ENCODE data around the gene PATJ.
A peak's percentile ranks its signal among the peaks of the same experiment; 100 is the strongest.
"Not testable (repeated sequence)": the region's sequence is repeated elsewhere in the genome, so short reads cannot be mapped to it uniquely, and the experiment has no call there.

The PATJ gene

GRCh38 chr1:61741711-61742619 lies at the start of gene PATJ:
TSS of gene PATJ (plus strand) at chr1:61742480. CDS start at chr1:61762893, 20,413 bp downstream.
- DNase-seq = peak; percentile 66 to 75

GRCh38 chr1:61699911-61700851 lies 42.1 kb upstream of the PATJ start:
- no peak for DNase-seq

GRCh38 chr1:61708953-61709907 lies 33.0 kb upstream of the PATJ start:
- DNase-seq = no peak

DNA sequence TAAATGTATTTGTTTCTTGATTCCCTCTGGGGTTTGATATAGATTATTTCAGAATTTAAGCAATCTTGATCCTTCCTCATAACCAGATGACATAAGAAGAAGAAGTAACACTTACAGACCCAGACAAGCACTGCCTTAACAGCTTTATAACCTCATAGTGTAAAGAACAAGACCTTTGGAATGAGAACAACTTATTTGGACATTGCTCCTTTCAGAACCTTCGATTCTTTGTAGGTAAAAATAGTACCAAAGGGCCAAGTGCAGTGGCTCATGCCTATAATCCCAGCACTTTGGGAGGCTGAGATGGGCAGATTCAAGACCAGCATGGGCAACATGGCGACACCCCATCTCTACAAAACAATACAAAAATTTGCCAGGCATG lies 32.4 kb upstream of the PATJ start:
- DNase-seq = no peak

DNA sequence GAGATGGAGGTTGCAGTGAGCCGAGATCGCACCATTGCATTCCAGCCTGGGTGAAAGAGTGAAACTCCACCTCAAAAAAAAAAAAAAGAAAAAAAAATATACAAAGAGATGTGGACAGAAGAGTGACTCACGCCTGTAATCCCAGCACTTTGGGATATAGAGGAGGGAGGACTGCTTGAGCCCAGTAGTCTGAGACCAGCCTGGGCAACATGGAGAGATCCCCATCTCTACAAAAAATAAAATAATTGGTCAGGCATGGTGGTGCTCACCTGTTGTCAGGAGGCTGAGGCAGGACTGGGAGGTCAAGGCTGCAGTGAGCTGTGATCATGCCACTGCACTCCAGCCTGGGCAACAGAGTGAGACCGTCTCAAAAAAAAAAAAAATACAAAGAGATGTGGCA lies 31.0 kb upstream of the PATJ start:
- not testable (repeated sequence) for DNase-seq

- no peak for DNase-seq
Measured at GRCh38 chr1:61711969-61712368, 30.3 kb upstream of the PATJ start.

- DNase-seq = not testable (repeated sequence)
Measured at GRCh38 chr1:61718996-61719663, 23.1 kb upstream of the PATJ start.

GRCh38 chr1:61724506-61724812 lies 17.8 kb upstream of the PATJ start:
- no peak for DNase-seq

GRCh38 chr1:61724813-61725694 lies 17.2 kb upstream of the PATJ start, which contains the start of gene TM2D1:
TSS of gene TM2D1 (minus strand) at chr1:61725141. CDS start at chr1:61725120, 21 bp downstream.
- peak; percentile 92 to 93 for DNase-seq

DNA sequence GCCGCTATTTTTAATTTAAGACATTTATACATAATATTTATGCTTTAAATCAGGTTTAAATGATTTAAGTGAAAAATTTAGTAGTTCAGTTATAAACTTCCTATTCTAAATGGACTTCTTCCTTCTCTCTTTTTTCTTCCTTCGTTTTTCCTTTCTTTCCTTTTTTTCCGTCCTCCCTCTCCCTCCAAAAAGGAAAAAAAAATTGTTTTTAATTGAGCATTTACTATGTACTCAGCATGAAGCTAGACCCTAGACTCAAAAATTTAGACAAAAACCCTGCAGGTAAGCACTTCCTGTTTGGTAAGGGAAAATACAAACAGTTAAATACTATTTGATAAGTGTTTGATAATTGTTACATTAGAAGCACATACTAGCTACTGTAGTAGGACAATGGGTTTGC lies 14.7 kb upstream of the PATJ start:
- no peak for DNase-seq

GRCh38 chr1:61730679-61731078 lies 11.6 kb upstream of the PATJ start:
- DNase-seq = not testable (repeated sequence)

DNA sequence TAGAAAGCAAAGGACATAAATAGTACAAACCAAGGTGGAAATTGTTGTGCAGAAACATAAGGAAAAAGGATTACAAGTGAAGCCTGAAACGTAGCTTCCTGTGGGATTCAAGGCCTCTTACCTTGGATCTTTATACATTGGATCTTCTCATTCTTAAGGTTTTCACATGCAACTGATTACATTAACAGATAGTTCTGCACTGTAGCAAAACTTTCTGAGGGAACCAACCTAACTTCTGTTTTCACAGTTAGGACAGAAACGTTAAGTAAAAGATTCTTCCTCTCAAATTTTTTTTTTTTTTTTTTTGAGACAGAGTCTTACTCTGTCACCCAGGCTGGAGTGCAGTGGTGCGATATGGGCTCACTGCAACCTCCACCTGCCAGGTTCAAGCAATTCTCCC lies 9.6 kb upstream of the PATJ start:
- no peak for DNase-seq

- DNase-seq = no peak
Measured at GRCh38 chr1:61740751-61741700, 1.3 kb upstream of the PATJ start.

- no peak for DNase-seq
Measured at GRCh38 chr1:61742620-61743430, 545 bp downstream of the PATJ start.

DNA sequence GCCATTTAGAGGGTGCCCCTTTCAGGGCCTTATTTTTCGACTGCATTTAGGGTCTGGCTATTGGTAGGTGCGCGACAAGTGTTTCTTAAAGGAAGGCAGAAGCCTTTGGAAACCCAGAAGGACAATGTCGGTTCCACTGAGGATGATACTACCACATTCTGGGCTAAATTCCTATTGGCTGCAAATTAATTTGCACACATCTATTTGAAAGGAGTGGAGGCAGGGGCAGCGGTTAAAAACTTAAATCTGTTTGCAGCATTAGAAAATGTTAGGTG lies 1.1 kb downstream of the PATJ start:
- no peak for DNase-seq

DNA sequence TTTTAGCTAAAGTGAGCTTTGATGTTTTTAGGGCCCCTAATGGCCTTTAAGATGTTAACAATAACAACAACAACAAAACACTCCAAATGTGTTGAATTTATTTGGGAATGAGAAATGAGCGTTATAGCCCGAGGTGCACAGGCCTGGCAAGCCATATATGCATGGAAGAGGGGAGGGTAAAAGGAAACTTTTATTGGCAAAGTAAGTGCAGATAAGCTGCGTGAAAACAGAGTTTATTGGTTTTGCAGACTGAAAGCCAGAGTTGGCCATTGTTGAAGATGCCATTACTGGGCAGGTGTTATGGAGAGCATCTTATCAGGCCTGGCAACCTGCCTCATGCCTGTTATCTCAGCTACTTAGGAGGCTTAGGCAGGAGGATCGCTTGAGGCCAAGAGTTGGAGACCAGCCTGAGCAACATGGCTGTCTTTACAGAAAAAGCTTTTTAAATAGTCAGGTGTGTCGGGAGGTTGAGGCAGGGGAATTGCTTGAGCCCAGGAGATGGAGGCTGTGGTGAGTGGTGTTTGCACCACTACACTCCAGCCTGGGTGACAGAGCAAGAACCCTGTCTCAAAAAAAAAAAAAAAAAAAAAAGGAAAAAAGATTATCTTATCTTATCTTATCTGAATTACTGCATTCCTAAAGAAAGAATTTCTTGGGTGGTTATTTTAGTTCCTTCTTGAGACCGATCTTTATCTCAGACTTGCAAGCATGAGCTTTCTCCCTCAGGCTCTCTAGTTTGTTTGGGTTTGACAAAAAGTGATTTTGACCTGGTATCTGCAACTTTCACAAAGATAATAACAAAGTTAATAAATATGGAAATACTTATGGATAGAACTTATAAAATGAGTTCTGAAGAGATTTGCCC lies 1.7 kb downstream of the PATJ start:
- no peak for DNase-seq

DNA sequence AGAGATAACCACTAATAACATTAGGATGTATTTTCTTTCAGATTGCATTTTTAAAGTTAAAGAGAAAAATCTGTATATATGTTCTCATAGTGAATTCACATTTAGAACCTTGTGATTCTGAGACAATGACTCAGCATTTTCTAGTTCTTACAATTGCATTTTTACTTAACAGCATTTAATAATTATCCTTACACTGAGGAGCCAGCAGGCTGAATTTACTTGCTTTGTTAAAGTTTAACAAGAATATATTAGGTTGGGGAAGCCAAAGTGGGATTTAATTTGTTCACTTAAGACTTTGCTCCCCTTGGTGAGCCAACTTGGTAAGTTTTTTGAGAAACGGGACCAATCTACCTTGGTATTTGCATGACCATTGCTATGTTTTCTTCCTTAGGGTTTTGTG lies 4.5 kb downstream of the PATJ start:
- DNase-seq = no peak

- DNase-seq = no peak
Measured at GRCh38 chr1:61748566-61748965, 6.3 kb downstream of the PATJ start.
